Upper lobe of right lung (tissue), 1 donor: ENCODE results near the gene NDUFS5. TPM values are rescaled to one million over a fixed set of nuclear protein-coding genes. Genes with fewer than 3 reads are reported as not detected.
"Not testable (repeated sequence)": the region's sequence is repeated elsewhere in the genome, so short reads cannot be mapped to it uniquely, and the experiment has no call there.

Experiments
- ATAC-seq: fragments of 200-7000 bp; cut with Tn5 transposase; one replicate; pipeline ENCODE4 v1.9.1; 2020; ENCODE audit warnings: mild to moderate bottlenecking, moderate library complexity
- DNase-seq: peaks from one replicate; pipeline ENCODE4 v3.0.0-alpha.2; 2020
- H3K27ac ChIP-seq: fragments of 200-600 bp; one replicate; pipeline ENCODE4 v1.8.0; 2022
- H3K27me3 ChIP-seq: fragments of 200-600 bp; one replicate; pipeline ENCODE4 v1.8.0; 2022; ENCODE audit warnings: mild to moderate bottlenecking
- H3K36me3 ChIP-seq: fragments of 200-600 bp; one replicate; pipeline ENCODE4 v1.8.0; 2022
- H3K4me1 ChIP-seq: fragments of 200-600 bp; one replicate; pipeline ENCODE4 v1.8.0; 2022
- H3K4me3 ChIP-seq: fragments of 200-600 bp; one replicate; pipeline ENCODE4 v1.8.0; 2022; ENCODE audit warnings: mild to moderate bottlenecking
- H3K9me3 ChIP-seq: fragments of 200-600 bp; one replicate; pipeline ENCODE4 v1.8.0; 2022
- CTCF ChIP-seq: fragments of 200-600 bp; IDR thresholded peaks from one replicate; pipeline ENCODE4 v1.8.0; 2022; ENCODE audit warnings: antibody characterized with exemption
- intact Hi-C: fragments of 100-400 bp; cut with DNase I; formaldehyde crosslinking; loops from one replicate; pipeline ENCODE4 v1.11.0; 2022
- total RNA-seq: library from RNA; stranded (reverse); fragmentation: NEBNext Ultra II Directional; extraction: Animal tissue kit (Norgen Biotek cat#: 25700); gene quantifications from one replicate; pipeline ENCODE4 v1.2.1, GENCODE V29; 2021
- donor health status: DM: no; HTN: yes; CAD: no; lungs with severe emphysema.

The NDUFS5 gene
- total RNA-seq, 1 donor from 2014 or later = 154 TPM

GRCh38 chr1:39050001-39050400, 23.9 kb downstream of the NDUFS5 start:
- no peak for TF ChIP-seq CTCF
- ATAC-seq (no peak), DNase-seq (peak; percentile 11)
- H3K4me3 ChIP-seq = no peak overlapping the region
- intact Hi-C loops = no loop called here
- no peaks in the 10 kb centered on the region for H3K4me1 ChIP-seq
- H3K36me3 ChIP-seq = no peaks in the 10 kb centered on the region
- H3K9me3 ChIP-seq = no peaks in the 10 kb centered on the region
- H3K27me3 ChIP-seq = no peaks in the 10 kb centered on the region
- no peak overlapping the region for H3K27ac ChIP-seq

GRCh38 chr1:39051193-39051850, 25.2 kb downstream of the NDUFS5 start:
- H3K9me3 ChIP-seq, intact Hi-C loops, H3K4me3 ChIP-seq, H3K36me3 ChIP-seq, H3K27me3 ChIP-seq, H3K27ac ChIP-seq, H3K4me1 ChIP-seq, ATAC-seq, DNase-seq: not testable (repeated sequence)

- Histone ChIP-seq H3K9me3 (no peaks in the 10 kb centered on the region), H3K27ac (no peak overlapping the region), H3K4me3 (no peak overlapping the region), H3K27me3 (no peaks in the 10 kb centered on the region), H3K36me3 (no peaks in the 10 kb centered on the region), H3K4me1 (no peaks in the 10 kb centered on the region)
- intact Hi-C loops = no loop called here
- TF ChIP-seq CTCF = no peak
- ATAC-seq (no peak), DNase-seq (no peak)
Measured at GRCh38 chr1:39051956-39052355, 25.8 kb downstream of the NDUFS5 start.

GRCh38 chr1:39055213-39055710, 29.1 kb downstream of the NDUFS5 start:
- H3K4me3 ChIP-seq, H3K9me3 ChIP-seq, H3K4me1 ChIP-seq, H3K27ac ChIP-seq, ATAC-seq, H3K27me3 ChIP-seq, H3K36me3 ChIP-seq, intact Hi-C loops: not testable (repeated sequence)
- peak; percentile 28 for DNase-seq

- H3K27ac ChIP-seq, H3K36me3 ChIP-seq, ATAC-seq, H3K27me3 ChIP-seq, H3K9me3 ChIP-seq, intact Hi-C loops, H3K4me1 ChIP-seq, H3K4me3 ChIP-seq: not testable (repeated sequence)
- DNase-seq = peak; percentile 22
Measured at GRCh38 chr1:39061516-39061915, 35.4 kb downstream of the NDUFS5 start.

- TF ChIP-seq CTCF = no peak
- DNase-seq (no peak), ATAC-seq (no peak)
- Histone ChIP-seq H3K27me3 (no peaks in the 10 kb centered on the region), H3K4me3 (no peak overlapping the region), H3K36me3 (no peaks in the 10 kb centered on the region), H3K27ac (no peak overlapping the region), H3K4me1 (no peaks in the 10 kb centered on the region), H3K9me3 (no peaks in the 10 kb centered on the region)
- intact Hi-C loops = no loop called here
Measured at GRCh38 chr1:39061951-39062350, 35.8 kb downstream of the NDUFS5 start.

- H3K27me3 ChIP-seq = no peaks in the 10 kb centered on the region
- H3K27ac ChIP-seq = no peak overlapping the region
- no peak overlapping the region for H3K4me3 ChIP-seq
- DNase-seq = no peak
- H3K36me3 ChIP-seq = no peaks in the 10 kb centered on the region
- no peaks in the 10 kb centered on the region for H3K4me1 ChIP-seq
- TF ChIP-seq CTCF = no peak
- ATAC-seq = no peak
- intact Hi-C loops = no loop called here
- H3K9me3 ChIP-seq = no peaks in the 10 kb centered on the region
Measured at GRCh38 chr1:39063191-39063590, 37.0 kb downstream of the NDUFS5 start.
